Glomerular endothelial cell (primary cell): ENCODE measurements around the gene SLC28A1. TPM values are rescaled to one million over a fixed set of nuclear protein-coding genes. Genes with fewer than 3 reads are reported as not detected.

Source experiments
- DNase-seq: peaks from one replicate; pipeline ENCODE4 v3.0.0-alpha.2; 2011; ENCODE audit warnings: low read depth, low spot score; ENCODE audit errors: extremely low read depth
- total RNA-seq: library from RNA; depleted of rRNA; stranded (reverse); fragments of >200 nt; gene quantifications from 2 replicates; pipeline ENCODE4 v1.2.3, GENCODE V29; 2015

SLC28A1 gene
- total RNA-seq, 1 donor from 2014 or later = not detected

GRCh38 chr15:84934942-84935729 lies 50.7 kb downstream of the SLC28A1 start:
- DNase-seq = no peak

DNA sequence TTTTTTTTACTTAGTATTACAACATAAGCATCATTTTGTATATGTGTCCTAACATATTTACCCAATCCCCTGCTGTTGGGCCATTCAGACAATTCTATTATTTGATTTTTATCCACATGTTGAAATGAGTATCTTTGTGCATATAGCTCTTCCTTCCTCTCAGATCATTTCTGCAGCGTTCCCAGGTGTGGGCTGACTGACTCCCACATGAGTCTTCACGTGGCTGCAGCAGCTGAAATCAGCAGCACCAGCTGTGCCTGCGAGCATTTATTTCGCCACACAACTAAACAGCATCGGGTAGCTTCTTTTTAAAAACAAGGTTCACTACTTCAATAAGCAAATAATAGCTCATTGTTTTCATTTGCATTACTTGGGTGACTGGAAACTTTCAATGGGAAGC lies 52.7 kb downstream of the SLC28A1 start:
- DNase-seq = no peak

DNA sequence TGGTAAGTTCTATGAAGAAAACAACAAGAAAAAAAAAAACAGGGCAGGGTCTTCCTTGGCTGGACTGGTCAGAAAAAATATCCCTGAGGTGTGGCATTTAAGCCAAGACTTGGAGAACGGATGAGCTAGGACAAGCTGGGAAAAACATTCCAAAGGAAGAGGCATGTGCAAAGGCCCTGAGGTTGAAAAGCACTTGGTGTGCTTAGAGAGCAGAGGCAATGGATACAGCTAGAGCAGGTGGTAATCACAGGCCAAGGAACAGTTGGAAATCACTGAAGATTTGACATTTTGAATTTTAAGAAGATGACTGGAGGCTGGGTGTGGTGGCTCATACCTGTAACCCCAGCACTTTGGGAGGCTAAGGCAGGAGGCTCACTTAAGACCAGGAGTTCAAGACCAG lies 54.3 kb downstream of the SLC28A1 start:
- DNase-seq = no peak

- DNase-seq = no peak
These were observed 55.9 kb downstream of the SLC28A1 start for GRCh38 chr15:84940399-84940798.

GRCh38 chr15:84942456-84942855 lies 58.0 kb downstream of the SLC28A1 start:
- no peak for DNase-seq

DNA sequence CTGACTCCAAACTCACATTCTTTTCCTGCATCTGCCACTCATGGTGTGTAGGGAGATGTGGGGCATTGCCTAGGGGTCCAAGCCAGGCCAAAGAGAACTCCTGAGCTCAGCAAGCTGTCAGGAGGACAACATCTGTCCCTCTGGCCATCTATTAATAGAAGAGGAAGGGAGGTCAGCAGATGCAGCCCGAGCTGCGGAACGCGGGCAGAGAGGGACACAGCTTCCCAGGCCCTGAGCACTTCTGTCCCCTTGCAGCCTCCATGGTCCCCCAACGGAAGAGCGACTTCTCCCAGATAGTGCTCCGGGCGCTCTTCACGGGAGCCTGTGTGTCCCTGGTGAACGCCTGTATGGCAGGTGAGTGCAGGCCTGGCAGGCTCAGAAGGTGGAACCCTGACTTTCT lies 59.8 kb downstream of the SLC28A1 start:
- no peak for DNase-seq

- no peak for DNase-seq
These were observed 60.4 kb downstream of the SLC28A1 start for GRCh38 chr15:84944861-84945260.

DNA sequence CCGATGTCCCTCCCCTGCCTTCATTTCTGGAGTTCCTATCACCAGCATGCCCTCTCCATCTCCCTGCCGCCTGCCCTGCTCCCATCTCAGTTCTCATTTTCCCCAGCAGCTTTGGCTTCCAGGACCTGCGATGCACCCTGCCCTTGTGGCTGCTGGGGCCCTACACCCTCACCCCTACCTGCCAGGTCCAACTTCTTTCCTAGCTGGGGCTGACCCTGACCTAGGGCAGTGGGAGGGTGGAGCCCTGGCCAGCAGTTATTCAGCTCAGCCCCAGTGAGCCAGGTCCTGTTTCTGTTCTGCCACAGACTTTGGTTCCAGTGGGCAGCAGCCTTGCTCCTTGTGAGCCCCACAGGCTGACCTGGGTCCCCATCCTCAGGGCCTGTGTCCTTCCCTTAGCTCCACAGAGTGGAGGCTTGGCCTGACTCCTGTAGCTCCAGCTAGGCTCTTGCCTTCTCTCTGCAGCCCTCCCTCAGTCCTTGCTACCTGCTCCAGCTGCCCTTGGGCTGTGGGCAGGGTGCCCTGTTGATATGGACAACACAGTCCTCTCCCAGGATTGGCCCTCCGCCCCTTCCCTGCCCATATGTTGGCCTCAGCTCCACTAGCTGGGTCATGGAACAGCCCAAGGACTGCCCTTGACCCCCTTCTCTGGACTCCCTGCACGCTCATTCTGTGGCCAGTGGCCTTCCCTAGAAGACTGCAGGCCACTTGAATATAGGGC lies 62.5 kb downstream of the SLC28A1 start:
- no peak for DNase-seq

DNA sequence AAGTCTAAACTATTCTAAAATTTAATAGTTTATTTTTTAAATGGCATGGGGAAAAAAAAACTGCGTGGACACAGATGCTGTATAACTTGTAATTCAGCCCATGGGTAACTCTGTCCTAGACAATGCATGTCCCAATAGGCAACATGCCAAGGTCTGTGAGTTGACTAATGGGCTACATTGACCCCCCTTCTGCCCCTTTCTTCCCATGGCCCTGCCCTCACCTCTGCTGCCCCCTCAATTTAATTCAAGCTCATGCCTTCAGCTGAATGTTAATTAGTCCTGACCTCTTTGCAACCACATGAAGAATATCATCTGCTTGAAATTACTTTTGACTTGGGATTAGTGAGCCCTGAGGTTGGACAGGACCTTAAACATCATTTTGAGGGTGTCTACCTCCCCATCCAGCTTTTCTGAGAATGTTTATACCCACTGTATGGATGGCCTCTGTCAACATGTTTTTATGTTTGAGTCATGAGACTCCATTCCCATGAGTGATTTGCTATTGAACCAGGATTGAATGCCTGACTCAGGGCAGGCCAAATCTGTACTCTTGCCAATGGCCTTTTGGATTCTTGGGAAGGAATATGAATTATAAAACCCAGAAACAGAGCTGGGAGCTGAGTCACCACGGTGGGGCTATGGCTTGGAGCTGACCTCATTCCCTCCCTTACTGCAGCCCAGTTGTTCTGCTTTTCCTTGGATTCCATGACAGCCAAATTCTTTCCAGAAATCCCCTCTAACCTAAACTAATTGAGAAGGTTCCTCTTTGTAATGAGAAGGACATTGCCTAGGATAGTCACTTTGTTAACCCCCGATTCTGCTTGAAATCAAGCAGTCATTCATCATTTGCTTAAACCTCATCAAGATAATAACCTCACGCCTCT lies 63.7 kb downstream of the SLC28A1 start:
- no peak for DNase-seq

GRCh38 chr15:84949043-84949442 lies 64.6 kb downstream of the SLC28A1 start:
- no peak for DNase-seq

- no peak for DNase-seq
These were observed 65.5 kb downstream of the SLC28A1 start for GRCh38 chr15:84949845-84950569.

GRCh38 chr15:84950570-84951111 lies 66.2 kb downstream of the SLC28A1 start:
- no peak for DNase-seq

GRCh38 chr15:84951736-84952135 lies 67.3 kb downstream of the SLC28A1 start:
- no peak for DNase-seq

- no peak for DNase-seq
These were observed 68.7 kb downstream of the SLC28A1 start for GRCh38 chr15:84953136-84953535.

DNA sequence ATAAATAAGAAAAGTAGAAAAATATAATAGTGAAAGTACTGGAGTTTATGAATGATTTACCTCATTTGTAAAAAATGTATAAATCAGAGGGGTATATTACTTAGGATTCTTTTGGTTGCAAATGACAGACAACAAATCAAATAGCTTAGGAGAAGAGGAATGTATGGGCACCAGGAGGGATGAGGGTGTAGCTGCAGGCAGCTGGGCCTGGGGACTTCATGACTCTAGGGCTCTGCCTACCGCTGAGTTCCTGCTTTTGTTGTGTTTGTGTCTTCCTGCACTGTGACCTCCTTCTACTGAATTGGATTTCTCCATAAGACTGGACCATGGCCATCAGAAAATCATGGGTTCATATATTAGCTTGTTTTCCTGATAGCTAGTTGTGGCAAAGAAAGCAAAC lies 69.3 kb downstream of the SLC28A1 start:
- DNase-seq = no peak

- no peak for DNase-seq
These were observed 70.8 kb downstream of the SLC28A1 start for GRCh38 chr15:84955089-84955848.

- no peak for DNase-seq
These were observed 71.7 kb downstream of the SLC28A1 start for GRCh38 chr15:84956199-84956598.

DNA sequence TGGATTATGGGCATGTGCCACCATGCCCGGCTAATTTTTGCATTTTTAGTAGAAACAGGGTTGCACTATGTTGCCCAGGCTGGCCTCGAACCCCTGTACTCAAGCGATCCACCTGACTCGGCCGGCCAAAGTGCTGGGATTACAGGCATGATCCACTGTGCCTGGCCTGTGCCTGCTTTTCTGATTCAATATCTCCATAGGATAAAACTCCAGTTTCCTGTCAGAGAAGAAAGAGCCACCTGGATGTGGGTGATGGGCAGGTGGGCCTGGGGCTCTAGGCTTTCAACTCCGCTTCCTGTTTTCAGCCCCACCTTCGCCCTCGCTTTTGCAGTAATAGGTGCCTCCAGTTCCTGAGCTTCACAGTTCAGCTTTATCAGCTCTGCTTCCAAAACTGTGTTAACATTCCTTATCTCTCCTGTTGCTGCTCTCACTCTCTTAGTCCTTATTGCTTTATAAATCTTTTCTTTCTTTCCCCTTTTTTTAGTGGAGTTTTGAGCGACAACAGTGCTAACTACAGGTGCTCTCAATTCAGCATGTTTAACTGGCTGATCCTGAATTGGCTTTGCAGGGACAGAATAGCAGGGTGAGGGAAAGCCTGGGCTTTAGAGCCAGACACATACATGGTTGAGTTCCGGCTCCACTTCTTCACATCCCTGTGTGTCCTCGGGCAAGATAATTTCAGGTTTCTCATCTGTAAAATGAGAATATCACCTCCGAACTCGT lies 76.1 kb downstream of the SLC28A1 start:
- no peak for DNase-seq

DNA sequence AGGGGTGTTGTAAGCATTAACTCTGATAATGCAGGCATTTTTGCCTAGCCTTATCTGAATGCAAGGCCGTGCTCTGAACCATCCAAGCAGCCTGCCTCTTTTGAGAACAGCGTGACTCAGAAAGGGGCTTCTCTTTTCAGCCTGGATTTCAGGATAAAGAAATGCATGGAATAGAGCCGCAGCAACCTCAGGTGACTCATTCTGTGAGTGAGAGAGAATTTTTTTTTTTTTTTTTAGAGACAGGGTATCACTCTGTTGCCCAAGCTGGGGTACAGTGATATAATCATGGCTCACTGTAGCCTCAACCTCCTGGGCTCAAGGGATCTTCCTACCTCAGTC lies 76.6 kb downstream of the SLC28A1 start:
- no peak for DNase-seq
